Testis (tissue), 3 donors: ENCODE data around the gene SERBP1. TPM values are rescaled to one million over a fixed set of nuclear protein-coding genes. Genes with fewer than 3 reads are reported as not detected.
"Not testable (repeated sequence)": the region's sequence is repeated elsewhere in the genome, so short reads cannot be mapped to it uniquely, and the experiment has no call there.

Source experiments
- DNase-seq: peaks from one replicate; pipeline ENCODE4 v3.0.0-alpha.2; 2019
- H3K27ac ChIP-seq, 2 donors: fragments of 200-600 bp; sonication (generic); one replicate each; pipeline ENCODE4 v1.5.1; 2019
- H3K27me3 ChIP-seq: fragments of 200-600 bp; sonication (generic); one replicate; pipeline ENCODE4 v1.5.1; 2019
- H3K36me3 ChIP-seq: fragments of 200-600 bp; sonication (generic); one replicate; pipeline ENCODE4 v1.5.1; 2017; ENCODE audit warnings: low read depth; ENCODE audit errors: missing control alignments
- H3K4me1 ChIP-seq: fragments of 200-600 bp; sonication (generic); one replicate; pipeline ENCODE4 v1.5.1; 2019
- H3K4me3 ChIP-seq, 2 donors: fragments of 200-600 bp; sonication (generic); one replicate each; pipeline ENCODE4 v1.5.1; 2017 to 2019
- H3K9me3 ChIP-seq: fragments of 200-600 bp; sonication (generic); one replicate; pipeline ENCODE4 v1.5.1; 2017
- CTCF ChIP-seq, 3 experiments: fragments of 450-650 bp in 2 of 3; fragments of 200-600 bp in 1 of 3; sonication (generic) in 1 of 3; IDR thresholded peaks; one replicate each; pipeline ENCODE4 v1.5.1; 2016 to 2019; ENCODE audit warnings: antibody characterized with exemption in 3 of 3, mild to moderate bottlenecking in 2 of 3, moderate library complexity in 1 of 3
- POLR2A ChIP-seq: fragments of 450-650 bp; IDR thresholded peaks from one replicate; pipeline ENCODE4 v1.6.1; 2017; ENCODE audit warnings: antibody characterized with exemption, mild to moderate bottlenecking, moderate library complexity
- WGBS, 2 donors: methylation state at CpG; one replicate each; pipeline ENCODE4 v1.1.5; 2018; 5-methylcytosine and 5-hydroxymethylcytosine counted together
- intact Hi-C: fragments of 100-400 bp; cut with DNase I; formaldehyde crosslinking; loops from one replicate; pipeline ENCODE4 v1.15.1; 2023; ENCODE audit warnings: low total_unique reads
- polyA plus RNA-seq: library from polyadenylated mRNA; stranded (reverse); fragments of 350-450 nt; fragmentation: Illumina TruSeq; extraction: RNeasy Lipid Tissue Mini Kit (QIAGEN cat#74804); gene quantifications from one replicate; pipeline ENCODE4 v1.2.3, GENCODE V29; 2014; ENCODE audit warnings: low read depth, low replicate concordance; ENCODE audit not compliant: insufficient read depth
- total RNA-seq, 2 donors: library from RNA; depleted of rRNA; stranded (reverse); fragments of >200 nt; gene quantifications; one replicate each; pipeline ENCODE4 v1.2.3, GENCODE V29; 2016

Gene SERBP1
- total and polyA plus RNA-seq, 3 donors from 2014 or later = 180 to 237 (median 185) TPM

- Histone ChIP-seq H3K27me3 (no peaks in the 10 kb centered on the region), H3K27ac (no peak overlapping the region), H3K9me3 (no peaks in the 10 kb centered on the region), H3K4me3 (no peak overlapping the region), H3K36me3 (no peaks in the 10 kb centered on the region), H3K4me1 (no peaks in the 10 kb centered on the region)
- no peak for DNase-seq
- intact Hi-C loops = no loop called here
- 91% methylated on average over 13 of the region's 13 CpGs for WGBS, 2 donors
- no peak for TF ChIP-seq CTCF (IDR thresholded peaks at IDR 0.05)
- TF ChIP-seq POLR2A = no peak
Measured at GRCh38 chr1:67415041-67415440, 15.2 kb downstream of the SERBP1 start.

- Histone ChIP-seq H3K27ac (no peak overlapping the region), H3K4me1 (no peaks in the 10 kb centered on the region), H3K27me3 (no peaks in the 10 kb centered on the region), H3K4me3 (no peak overlapping the region), H3K36me3 (no peaks in the 10 kb centered on the region), H3K9me3 (no peaks in the 10 kb centered on the region)
- WGBS, 2 donors = 93 to 95% methylated on average over 2 of the region's 2 CpGs
- DNase-seq = no peak
- TF ChIP-seq POLR2A = no peak
- no peak for TF ChIP-seq CTCF (IDR thresholded peaks at IDR 0.05)
- intact Hi-C loops = no loop called here
Measured at GRCh38 chr1:67414574-67414973, 15.6 kb downstream of the SERBP1 start.

GRCh38 chr1:67413101-67413500 lies 17.1 kb downstream of the SERBP1 start:
- DNase-seq, H3K9me3 ChIP-seq, H3K4me1 ChIP-seq, H3K27me3 ChIP-seq, intact Hi-C loops, H3K4me3 ChIP-seq, H3K27ac ChIP-seq, H3K36me3 ChIP-seq: not testable (repeated sequence)
- WGBS, 2 donors = 75 to 84% methylated on average over 2 of the region's 2 CpGs

- Histone ChIP-seq H3K36me3 (no peaks in the 10 kb centered on the region), H3K27ac (no peak overlapping the region), H3K27me3 (no peaks in the 10 kb centered on the region), H3K4me1 (no peaks in the 10 kb centered on the region), H3K4me3 (no peak overlapping the region), H3K9me3 (no peaks in the 10 kb centered on the region)
- intact Hi-C loops = no loop called here
- no peak for TF ChIP-seq POLR2A
- TF ChIP-seq CTCF (IDR thresholded peaks at IDR 0.05) = no peak
- no peak for DNase-seq
- WGBS, 2 donors = 83 to 88% methylated on average over 1 of the region's 1 CpG
Measured at GRCh38 chr1:67408148-67408547, 22.1 kb downstream of the SERBP1 start.

- TF ChIP-seq CTCF (IDR thresholded peaks at IDR 0.05) (no peak), POLR2A (no peak)
- Histone ChIP-seq H3K27me3 (no peaks in the 10 kb centered on the region), H3K4me1 (no peaks in the 10 kb centered on the region), H3K9me3 (no peaks in the 10 kb centered on the region), H3K27ac (no peak overlapping the region), H3K36me3 (no peaks in the 10 kb centered on the region), H3K4me3 (no peak overlapping the region)
- WGBS, 2 donors = 56 to 57% methylated on average over 5 of the region's 5 CpGs
- intact Hi-C loops = no loop called here
- no peak for DNase-seq
Measured at GRCh38 chr1:67407498-67407897, 22.7 kb downstream of the SERBP1 start.
